Kidney (tissue), 14 donors: Measurements from ENCODE around the gene ANKRD33. TPM values are rescaled to one million over a fixed set of nuclear protein-coding genes. Genes with fewer than 3 reads are reported as not detected.
A peak's percentile ranks its signal among the peaks of the same experiment; 100 is the strongest.

Source experiments
- DNase-seq, 5 donors: peaks; one replicate each; pipeline ENCODE4 v3.0.0-alpha.2; 2013 to 2020
- FAIRE-seq: peaks from 2 replicates; lab custom pipeline; 2012; peaks lifted over from hg19 to GRCh38; lab: Jason Lieb, UNC
- H3K27ac ChIP-seq, 2 donors: one replicate each; pipeline ENCODE4 v1.7.0; 2013; ENCODE audit warnings: low read depth in 2 of 2, low read length in 2 of 2, inconsistent platforms in 1 of 2
- H3K27me3 ChIP-seq: one replicate; pipeline ENCODE4 v1.7.1; 2013; ENCODE audit warnings: low read length, inconsistent platforms; ENCODE audit not compliant: control insufficient read depth, insufficient read depth
- H3K36me3 ChIP-seq, 3 donors: one replicate each; pipeline versions ENCODE4 v1.7.0 to v1.7.1; 2013; ENCODE audit warnings: low read length in 3 of 3, control low read depth in 1 of 3, inconsistent platforms in 1 of 3; ENCODE audit not compliant: insufficient read depth in 3 of 3, control insufficient read depth in 2 of 3
- H3K4me1 ChIP-seq, 3 donors: one replicate each; pipeline versions ENCODE4 v1.7.0 to v1.7.1; 2013; ENCODE audit warnings: low read length in 3 of 3, inconsistent platforms in 1 of 3, low read depth in 1 of 3; ENCODE audit not compliant: control insufficient read depth in 2 of 3, insufficient read depth in 2 of 3
- H3K4me3 ChIP-seq, 3 donors: one replicate each; pipeline versions ENCODE4 v1.7.0 to v1.8.1; 2013; ENCODE audit warnings: low read length in 3 of 3, control low read depth in 1 of 3, inconsistent platforms in 1 of 3
- H3K9ac ChIP-seq, 3 donors: one replicate each; pipeline versions ENCODE4 v1.7.0 to v1.7.1; 2013; ENCODE audit warnings: low read length in 3 of 3, control low read depth in 1 of 3, inconsistent platforms in 1 of 3
- H3K9me3 ChIP-seq, 3 donors: one replicate each; pipeline versions ENCODE4 v1.7.0 to v1.7.1; 2013; ENCODE audit warnings: low read length in 3 of 3, control low read depth in 1 of 3, inconsistent platforms in 1 of 3; ENCODE audit not compliant: control insufficient read depth in 2 of 3, insufficient read depth in 1 of 3
- intact Hi-C: fragments of 100-400 bp; cut with DNase I; formaldehyde crosslinking; loops from one replicate; pipeline ENCODE4 v1.11.1; 2022
- polyA plus RNA-seq: library from polyadenylated mRNA; stranded (reverse); fragments of 350-450 nt; fragmentation: Illumina TruSeq; extraction: RNeasy Lipid Tissue Mini Kit (QIAGEN cat#74804); gene quantifications from one replicate; pipeline ENCODE4 v1.2.3, GENCODE V29; 2014; ENCODE audit warnings: low read depth, low replicate concordance; ENCODE audit not compliant: insufficient read depth
- total RNA-seq: library from RNA; stranded (reverse); fragmentation: NEBNext Ultra II Directional; extraction: Animal tissue kit (Norgen Biotek cat#: 25700); gene quantifications from one replicate; pipeline ENCODE4 v1.2.1, GENCODE V29; 2021
- TF ChIP-seq, protein P1 (sequence below): IDR thresholded peaks from 3 replicates; pipeline ENCODE4 v1.5.1; 2012; ENCODE audit warnings: mild to moderate bottlenecking, moderate library complexity, borderline replicate concordance; ENCODE audit not compliant: insufficient read depth; ENCODE audit errors: extremely low read depth
- donor health status: control.
- donor health status: control.
- donor health status: control.
- donor health status: control.
- donor health status: control.
- donor health status: DM: yes; HTN: yes; CAD: no.
- donor health status: Normal renal cell carcinoma (clear cell type).

ANKRD33 gene
- total and polyA plus RNA-seq, 2 donors from 2014 or later, result not detected

DNA sequence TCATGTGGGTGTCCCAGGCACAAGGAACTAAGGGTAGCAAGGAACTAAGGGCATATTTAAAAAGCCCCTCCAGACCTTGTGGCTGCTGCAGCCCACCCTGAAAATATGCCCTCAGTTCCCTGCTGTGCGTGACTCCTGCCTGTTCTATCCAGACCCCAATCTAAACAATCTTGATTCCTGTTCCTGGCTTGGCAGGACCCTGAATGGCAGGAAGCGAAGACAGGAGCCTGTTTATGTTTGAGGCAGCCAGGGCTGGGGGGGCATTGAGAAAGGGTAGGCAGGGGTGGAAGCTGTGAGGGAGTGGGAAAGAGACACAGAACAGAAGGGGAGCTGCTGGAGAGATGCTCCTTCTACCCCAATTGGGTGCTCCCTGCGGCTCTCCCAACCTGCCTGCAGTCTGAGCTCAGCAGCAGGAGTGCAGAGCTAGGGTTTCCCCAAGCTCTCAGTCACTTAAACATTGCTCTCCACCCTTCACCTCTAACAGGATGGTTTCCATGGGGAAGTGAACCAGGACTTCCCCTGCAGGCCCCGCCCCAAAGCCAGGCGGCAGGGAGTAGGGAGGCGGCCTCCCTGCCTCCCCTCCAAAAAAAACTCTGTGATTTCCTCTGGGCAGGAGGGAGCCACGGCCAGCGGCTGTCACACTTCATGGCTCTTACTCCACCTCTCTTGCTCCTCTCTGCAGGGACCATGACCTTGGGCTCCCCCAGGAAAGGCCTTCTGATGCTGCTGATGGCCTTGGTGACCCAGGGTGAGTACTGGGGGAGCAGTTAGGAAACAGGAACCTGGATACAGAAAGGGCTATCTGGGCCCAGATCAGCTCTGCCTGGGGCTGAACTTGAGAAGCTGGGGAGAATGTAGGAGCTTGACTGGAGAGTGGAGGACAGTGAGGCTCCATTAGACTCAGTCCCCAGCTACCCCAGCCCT is 24.1 kb downstream of the ANKRD33 start:
- Histone ChIP-seq H3K9me3 (no peaks in the 10 kb centered on the region), H3K27ac (peak overlapping the region; percentile 48 to 63), H3K36me3 (peaks cover 0 to 5% (median 0%) of the 10 kb centered on the region in 3 donors), H3K4me1 (peaks cover 3 to 20% (median 10%) of the 10 kb centered on the region in 3 donors), H3K9ac (no peak overlapping the region), H3K27me3 (no peaks in the 10 kb centered on the region), H3K4me3 (peak overlapping the region in 1 of 3 donors; percentile 41)
- TF ChIP-seq, protein P1, sequence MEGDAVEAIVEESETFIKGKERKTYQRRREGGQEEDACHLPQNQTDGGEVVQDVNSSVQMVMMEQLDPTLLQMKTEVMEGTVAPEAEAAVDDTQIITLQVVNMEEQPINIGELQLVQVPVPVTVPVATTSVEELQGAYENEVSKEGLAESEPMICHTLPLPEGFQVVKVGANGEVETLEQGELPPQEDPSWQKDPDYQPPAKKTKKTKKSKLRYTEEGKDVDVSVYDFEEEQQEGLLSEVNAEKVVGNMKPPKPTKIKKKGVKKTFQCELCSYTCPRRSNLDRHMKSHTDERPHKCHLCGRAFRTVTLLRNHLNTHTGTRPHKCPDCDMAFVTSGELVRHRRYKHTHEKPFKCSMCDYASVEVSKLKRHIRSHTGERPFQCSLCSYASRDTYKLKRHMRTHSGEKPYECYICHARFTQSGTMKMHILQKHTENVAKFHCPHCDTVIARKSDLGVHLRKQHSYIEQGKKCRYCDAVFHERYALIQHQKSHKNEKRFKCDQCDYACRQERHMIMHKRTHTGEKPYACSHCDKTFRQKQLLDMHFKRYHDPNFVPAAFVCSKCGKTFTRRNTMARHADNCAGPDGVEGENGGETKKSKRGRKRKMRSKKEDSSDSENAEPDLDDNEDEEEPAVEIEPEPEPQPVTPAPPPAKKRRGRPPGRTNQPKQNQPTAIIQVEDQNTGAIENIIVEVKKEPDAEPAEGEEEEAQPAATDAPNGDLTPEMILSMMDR, result no peak
- FAIRE-seq, result no peak
- DNase-seq, result peak in 3 of 5 donors; percentile 54 to 78 (median 72)
- intact Hi-C loops, result no loop called here

DNA sequence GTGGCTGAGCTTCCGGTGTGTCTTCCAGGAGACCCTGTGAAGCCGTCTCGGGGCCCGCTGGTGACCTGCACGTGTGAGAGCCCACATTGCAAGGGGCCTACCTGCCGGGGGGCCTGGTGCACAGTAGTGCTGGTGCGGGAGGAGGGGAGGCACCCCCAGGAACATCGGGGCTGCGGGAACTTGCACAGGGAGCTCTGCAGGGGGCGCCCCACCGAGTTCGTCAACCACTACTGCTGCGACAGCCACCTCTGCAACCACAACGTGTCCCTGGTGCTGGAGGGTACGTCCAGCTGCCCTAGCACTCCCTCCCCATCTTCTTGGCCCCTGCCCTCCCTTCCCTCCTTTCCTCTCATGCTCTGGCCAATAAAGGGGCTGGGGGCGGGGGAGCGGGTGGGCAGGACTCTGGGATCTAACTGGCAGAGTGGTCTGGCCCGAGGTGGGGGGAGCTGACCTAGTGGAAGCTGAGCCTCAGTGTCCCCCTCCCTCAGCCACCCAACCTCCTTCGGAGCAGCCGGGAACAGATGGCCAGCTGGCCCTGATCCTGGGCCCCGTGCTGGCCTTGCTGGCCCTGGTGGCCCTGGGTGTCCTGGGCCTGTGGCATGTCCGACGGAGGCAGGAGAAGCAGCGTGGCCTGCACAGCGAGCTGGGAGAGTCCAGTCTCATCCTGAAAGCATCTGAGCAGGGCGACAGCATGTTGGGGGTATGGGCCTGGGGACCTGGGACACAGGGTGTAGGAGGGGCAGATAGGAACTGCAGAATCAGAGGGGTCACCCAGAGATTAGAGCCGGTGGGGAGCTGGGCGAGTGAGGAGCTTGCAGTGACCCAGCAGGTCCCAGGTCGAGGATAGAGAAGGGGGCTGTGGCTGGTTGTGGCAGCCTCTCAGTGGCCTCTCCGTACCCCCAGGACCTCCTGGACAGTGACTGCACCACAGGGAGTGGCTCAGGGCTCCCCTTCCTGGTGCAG is 25.4 kb downstream of the ANKRD33 start:
- H3K9ac ChIP-seq, result no peak overlapping the region
- no peaks in the 10 kb centered on the region for H3K27me3 ChIP-seq
- FAIRE-seq (no peak), DNase-seq (peak in 2 of 5 donors; percentile 55 to 82)
- peaks cover 3 to 20% (median 10%) of the 10 kb centered on the region in 3 donors for H3K4me1 ChIP-seq
- no peaks in the 10 kb centered on the region for H3K9me3 ChIP-seq
- no peak overlapping the region for H3K4me3 ChIP-seq
- TF ChIP-seq, protein P1, result no peak
- intact Hi-C loops, result no loop called here
- no peak overlapping the region for H3K27ac ChIP-seq
- peaks cover 0 to 5% (median 0%) of the 10 kb centered on the region in 3 donors for H3K36me3 ChIP-seq

DNA sequence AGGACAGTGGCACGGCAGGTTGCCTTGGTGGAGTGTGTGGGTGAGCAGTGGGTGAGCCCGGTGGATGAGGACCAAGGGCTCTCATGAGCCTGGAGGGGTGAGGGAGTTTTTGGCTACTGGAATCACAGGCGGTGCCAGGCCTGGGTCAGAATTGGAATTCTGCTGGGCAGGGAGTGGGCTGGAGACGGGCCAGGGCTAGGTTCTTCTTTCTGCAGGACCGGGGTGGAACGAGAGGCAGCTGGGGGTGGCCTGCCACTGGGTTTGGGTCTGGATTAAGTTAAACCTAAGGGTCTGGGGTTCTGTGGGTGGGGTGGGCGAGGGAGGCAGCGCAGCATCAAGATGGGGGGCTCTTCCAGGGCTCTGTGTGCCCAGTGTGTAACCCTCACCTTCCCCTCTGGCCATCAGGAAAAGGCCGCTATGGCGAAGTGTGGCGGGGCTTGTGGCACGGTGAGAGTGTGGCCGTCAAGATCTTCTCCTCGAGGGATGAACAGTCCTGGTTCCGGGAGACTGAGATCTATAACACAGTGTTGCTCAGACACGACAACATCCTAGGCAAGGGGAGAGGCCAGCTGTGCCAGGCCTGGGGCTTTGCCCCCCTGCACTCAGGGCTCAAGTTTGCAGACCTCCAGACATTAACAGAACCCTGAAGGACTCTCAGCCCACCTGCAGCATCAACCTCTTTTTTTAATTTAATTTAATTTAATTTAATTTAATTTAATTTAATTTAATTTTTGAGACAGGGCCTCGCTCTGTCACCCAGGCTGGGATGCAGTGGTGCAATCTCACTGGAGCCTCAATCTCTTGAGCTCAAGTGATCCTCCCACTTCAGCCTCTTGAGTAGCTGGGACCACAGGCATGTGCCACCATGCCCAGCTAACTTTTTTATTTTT is 26.4 kb downstream of the ANKRD33 start:
- peaks cover 0 to 5% (median 0%) of the 10 kb centered on the region in 3 donors for H3K36me3 ChIP-seq
- TF ChIP-seq, protein P1, result no peak
- no peak for FAIRE-seq
- intact Hi-C loops, result no loop called here
- no peaks in the 10 kb centered on the region for H3K27me3 ChIP-seq
- no peak overlapping the region for H3K9ac ChIP-seq
- peaks cover 3 to 17% (median 10%) of the 10 kb centered on the region in 3 donors for H3K4me1 ChIP-seq
- no peak overlapping the region for H3K27ac ChIP-seq
- H3K4me3 ChIP-seq, result no peak overlapping the region
- peak in 1 of 5 donors; percentile 34 for DNase-seq
- H3K9me3 ChIP-seq, result no peaks in the 10 kb centered on the region
